DMS 273 (cell line): Measurements from ENCODE around the gene SH3BP2.

Experiments used
- DNase-seq: peaks from one replicate; lab custom pipeline; 2025; ENCODE audit not compliant: unreplicated experiment; lab: John Stamatoyannopoulos, UW

Gene SH3BP2

DNA sequence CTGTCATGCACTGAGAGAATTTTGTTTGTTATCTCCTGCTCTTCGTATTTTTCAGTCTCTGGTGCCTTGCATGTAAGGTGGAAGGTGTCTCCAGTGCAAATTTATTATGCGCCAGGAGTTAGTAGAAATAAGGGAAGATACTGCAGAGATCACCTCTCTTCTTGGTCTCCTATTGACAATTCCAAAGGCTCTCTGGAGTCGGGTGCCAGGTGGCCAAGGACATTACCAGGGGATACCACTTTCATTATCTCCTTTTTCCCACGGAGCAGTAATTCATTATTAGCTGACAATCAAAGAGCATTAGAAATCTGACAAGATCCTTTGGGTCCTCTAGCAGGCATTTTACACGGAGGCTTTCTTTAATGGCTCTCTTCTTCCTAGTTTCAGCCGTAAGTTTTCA is 76.8 kb downstream of the SH3BP2 start:
- no peak for DNase-seq

DNA sequence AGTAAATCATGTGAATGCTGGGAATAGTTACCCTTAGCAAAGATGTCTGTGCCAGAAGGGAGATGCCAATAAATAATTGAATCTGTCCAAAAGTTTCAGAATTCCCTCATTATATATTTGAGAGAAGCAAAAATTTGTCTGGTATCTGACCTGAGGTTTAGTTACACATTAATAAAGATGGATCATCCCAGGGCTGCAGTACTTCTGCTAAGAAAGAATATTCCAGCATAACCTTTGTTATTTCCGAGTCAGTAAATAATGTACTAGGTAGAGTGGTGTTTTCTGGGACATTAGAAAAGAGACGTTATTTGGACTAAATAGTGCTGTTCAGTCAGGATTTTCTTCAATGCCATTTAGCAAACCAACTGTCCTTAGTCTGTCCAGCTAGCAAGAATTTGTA is 77.2 kb downstream of the SH3BP2 start:
- no peak for DNase-seq

DNA sequence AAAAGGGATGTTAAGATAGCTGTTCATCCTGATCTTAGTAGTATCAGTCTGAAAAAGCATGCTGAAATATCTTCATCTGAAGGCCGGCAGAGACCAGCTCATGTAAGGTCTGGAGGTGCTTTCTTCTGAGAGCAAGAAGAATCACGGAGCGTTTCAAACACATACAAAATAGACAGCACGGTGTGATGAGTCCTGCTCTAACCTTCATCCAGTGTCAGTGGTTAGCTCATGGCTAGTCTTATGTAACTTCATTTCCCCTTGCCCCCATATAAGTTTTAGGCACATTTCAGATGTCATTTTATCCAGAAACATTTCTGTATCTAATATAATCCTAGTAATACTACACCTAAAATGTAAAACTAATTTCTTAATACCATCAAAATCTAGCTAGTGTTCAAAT is 78.6 kb downstream of the SH3BP2 start:
- no peak for DNase-seq

DNA sequence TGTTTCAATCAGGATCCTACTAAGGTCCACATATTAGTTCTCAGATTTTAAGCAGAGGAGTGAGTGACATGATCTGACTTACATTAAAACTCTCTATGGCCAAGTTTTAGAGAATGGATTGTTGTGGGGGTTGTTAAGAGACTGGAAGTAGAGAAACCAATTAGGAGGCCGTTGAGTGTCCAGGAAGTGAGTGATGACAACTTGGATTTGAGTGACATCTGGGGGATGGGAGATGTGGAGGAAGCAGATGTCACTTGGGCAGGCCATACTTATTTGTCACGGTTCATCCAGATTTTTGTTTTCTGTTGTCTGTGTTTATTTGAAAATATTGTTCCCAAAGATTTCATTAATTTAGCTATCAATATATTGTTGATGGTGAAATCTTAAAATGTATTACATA is 79.0 kb downstream of the SH3BP2 start:
- peak; percentile 21 for DNase-seq

DNA sequence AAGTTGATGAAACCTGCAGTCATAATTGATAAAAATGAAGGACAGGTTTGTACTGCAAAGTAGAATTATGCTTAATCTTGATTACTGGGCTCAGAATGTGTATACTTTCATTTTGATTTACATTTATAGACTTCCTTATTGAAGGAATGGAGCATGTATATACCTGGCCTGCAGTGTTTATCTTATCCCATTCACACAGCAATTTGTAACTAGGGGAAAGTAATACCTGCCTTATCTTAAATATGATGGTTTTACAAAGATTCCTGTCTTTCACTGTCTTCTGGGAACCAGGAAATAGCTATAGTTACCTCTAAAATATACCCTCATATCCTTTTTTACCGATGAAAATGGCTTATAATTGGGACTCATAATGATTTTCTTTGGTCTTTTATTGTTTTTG is 80.4 kb downstream of the SH3BP2 start:
- no peak for DNase-seq

DNA sequence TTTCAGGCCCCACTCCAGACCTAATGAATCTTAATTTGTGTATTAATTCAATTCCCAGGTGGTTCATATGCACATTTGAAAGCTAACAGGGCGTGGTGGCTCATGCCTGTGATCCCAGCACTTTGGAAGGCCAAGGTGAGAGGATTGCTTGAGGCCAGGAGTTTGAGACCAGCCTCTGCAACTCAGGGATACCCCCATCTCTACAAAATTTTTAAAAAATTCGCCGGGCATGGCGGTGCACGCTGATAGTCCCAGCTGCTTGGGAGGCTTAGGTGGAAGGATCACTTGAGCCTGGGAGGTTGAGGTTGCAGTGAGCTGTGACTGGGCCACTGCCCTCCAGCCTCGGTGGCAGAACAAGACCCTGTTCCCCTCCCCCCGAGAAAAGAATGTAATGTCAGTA is 82.0 kb downstream of the SH3BP2 start:
- DNase-seq = no peak

DNA sequence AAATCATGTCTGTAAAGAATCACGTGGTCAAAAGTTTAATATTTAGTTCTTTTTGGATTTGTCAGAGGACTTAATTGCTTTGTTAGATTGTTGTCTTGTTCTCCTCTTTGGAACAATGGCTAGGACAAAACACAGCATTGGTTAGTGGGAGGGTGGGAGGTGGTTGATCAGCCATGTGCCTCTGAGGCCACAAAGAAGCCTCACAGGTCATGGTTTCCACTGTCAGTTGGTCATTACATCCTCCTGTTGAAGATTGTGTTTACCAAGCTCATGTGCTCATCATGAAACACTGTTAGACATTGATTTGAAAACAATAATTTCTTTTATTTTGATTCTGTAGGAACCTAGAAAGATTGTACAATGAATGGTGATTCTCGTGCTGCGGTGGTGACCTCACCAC is 82.7 kb downstream of the SH3BP2 start:
- no peak for DNase-seq

DNA sequence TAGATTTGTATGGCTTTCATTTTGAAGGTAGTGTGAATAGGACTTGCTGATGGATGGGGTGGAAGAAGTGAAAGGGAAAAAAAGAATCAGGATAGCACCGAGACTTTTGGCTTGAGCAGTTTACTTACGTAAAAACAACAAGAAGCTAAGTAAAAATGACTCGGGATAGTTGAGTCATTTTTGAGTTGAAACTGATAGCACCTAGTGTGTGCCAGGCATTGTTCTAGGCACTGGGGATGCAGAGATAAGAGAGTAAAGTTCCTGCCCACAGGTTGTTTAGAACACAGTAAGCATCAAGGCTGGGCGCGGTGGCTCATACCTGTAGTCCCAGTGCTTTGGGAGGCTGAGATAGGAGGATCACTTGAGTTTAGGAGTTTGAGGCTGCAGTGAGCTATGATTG is 85.5 kb downstream of the SH3BP2 start:
- no peak for DNase-seq

DNA sequence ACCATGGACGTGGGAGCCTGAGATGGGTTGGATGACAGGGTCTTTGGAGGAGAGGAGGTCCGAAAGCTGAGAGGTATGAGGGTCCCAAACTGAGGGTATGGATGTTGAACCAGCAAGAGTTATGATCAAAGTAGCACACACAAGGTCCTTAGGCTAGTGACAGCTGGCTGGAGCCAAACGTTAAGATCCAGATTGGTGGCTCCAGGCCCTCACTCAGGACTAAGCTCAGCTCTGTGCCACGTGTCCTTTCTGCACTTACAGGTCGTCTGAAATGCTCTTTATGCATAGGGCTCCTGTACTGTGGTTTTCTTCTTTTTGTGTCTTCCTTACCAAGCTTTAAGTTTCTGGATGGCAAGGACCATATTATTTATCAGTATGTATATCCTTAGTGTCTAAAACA is 86.1 kb downstream of the SH3BP2 start:
- no peak for DNase-seq

DNA sequence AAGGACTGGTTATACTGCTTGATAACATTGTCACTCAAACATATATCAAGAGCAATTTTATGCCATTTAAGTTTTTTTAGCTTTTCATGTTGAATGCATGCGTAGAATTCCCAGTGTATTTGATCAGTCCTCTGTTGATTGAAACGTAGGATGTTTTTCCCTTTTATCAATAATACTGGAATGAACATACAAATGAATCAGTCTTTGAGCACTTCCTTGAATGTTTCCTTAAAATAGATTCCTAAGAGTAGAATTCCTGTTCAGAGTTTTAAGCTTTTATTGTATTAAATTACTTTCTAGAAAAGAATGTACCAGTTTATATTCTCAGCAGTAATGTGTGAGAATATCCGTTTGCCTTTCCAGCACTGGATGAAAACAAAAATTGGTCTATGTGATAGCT is 88.5 kb downstream of the SH3BP2 start:
- DNase-seq = no peak

DNA sequence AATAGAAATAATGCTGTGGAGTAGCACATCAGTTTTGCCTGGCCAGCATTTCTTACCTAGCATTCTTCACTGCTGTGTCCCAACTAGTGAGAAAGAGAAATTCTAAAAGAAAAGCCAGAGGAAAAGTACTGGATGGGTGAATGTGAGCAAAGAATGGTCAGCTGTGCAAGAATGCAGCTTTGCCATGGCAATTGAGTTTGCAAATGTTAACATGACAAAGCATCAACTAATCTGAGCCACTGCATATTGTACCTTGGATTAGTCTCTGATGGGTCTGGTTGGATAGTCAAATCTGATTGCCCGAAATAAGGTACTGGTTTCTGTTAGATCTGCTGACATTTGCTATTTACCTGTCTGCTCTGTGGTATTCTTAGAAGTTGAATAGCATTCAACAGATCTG is 89.5 kb downstream of the SH3BP2 start:
- DNase-seq = no peak

DNA sequence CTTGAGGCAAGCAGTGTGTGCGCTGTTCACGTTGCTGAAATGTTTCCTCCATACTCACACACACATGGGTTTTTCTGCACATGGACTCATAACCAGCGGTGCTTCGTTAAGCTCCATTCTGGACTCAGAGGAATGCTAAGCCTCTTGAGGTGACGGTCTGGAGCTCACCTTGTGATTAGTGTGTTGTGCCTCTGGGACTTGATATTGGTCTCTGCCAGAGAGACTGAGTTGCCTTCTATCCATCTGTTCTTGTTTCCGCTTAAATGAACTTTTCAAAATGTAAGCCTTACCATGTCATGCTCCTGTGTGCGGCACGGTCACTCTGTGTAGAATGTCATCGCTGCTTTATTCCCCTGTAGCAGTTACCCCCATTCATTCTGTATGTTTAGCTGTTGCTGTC is 93.3 kb downstream of the SH3BP2 start:
- no peak for DNase-seq

DNA sequence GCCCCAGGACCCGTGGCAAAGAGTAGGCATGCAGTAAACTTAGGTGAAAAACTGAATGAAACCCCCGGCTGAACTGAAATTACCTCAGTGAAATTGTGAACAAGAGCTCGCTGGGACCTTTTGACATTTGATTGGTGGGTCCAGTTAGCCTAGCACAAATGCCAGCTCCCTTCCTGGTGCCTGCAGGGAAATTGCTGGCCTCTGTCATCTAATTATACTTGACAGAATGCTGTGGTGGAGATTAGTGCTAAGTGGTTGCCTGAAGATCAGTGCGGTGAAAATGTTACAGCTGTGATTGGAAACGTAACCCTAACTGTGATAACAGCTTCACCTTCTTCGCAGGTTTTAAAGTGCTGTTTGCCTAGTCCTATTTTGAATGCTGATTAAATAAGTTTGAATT is 93.7 kb downstream of the SH3BP2 start:
- DNase-seq = peak; percentile 11

DNA sequence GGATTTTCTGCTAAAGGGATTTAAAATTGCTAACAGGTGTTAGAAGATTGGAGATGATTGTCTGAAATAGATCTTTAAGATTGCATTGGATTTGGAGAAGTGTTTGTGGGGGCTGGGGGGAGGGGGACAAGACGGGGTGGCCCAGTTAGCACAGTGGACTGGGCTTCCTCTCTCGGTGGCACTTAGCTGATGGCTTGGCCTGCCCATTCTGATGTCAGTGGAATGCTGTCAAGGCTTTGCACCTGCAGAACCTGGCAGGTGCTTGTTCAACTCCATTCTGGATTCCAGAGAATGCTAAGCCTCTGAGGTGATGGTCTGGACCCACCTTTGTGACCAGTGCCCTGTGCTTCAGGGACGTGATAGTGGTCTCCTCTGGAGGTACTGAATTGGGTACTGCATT is 94.5 kb downstream of the SH3BP2 start:
- no peak for DNase-seq

DNA sequence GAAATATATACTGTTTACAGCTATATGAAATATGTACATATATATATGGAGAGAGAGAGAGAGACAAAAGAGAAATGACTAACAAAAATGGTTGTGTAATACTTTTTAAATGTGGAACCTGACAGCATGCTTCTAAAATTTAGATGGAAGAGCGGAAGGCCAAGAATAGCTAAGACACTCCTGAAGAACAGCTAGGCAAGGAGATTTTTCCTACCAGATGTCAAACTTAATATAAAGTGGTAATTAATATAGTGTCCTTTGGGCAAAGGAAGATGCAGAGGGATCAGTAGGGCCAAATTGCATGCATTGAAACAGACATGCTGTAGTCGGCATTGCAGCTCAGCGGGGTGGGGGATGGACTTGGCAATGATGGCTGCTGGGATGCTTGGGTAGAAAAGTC is 96.0 kb downstream of the SH3BP2 start:
- DNase-seq = no peak
